H1 (cell line): ENCODE data around the gene KRT35. TPM values are rescaled to one million over a fixed set of nuclear protein-coding genes. Genes with fewer than 3 reads are reported as not detected.

Source experiments
- CTCF ChIA-PET: fragments of 300-600 bp; sonication (Branson Sonifier 250); formaldehyde crosslinking; loops from one replicate; lab custom pipeline; 2021; ENCODE audit not compliant: partially characterized antibody; lab: Charles Lee
- POLR2A ChIA-PET: fragments of 300-600 bp; sonication (Branson Sonifier 250); formaldehyde crosslinking; loops from one replicate; lab custom pipeline; 2021; ENCODE audit warnings: inconsistent platforms; ENCODE audit not compliant: partially characterized antibody; lab: Charles Lee
- DNase-seq, 2 experiments: peaks; one replicate each; pipeline versions ENCODE4 v3.0.0 to v3.0.0-alpha.2; 2010 to 2022; ENCODE audit warnings: low spot score in 2 of 2, low read depth in 1 of 2, mixed read lengths in 1 of 2
- FAIRE-seq: peaks from 2 replicates; lab custom pipeline; 2011; peaks lifted over from hg19 to GRCh38; lab: Jason Lieb, UNC
- H2AFZ ChIP-seq: 2 replicates; pipeline ENCODE4 v1.8.1; 2012; ENCODE audit warnings: low read length, inconsistent platforms
- H2AK5ac ChIP-seq: 2 replicates; pipeline ENCODE4 v1.6.1; 2013; ENCODE audit warnings: low read depth, low read length
- H2BK120ac ChIP-seq: replicated peaks from 2 replicates; pipeline ENCODE3; 2013; ENCODE audit warnings: low read depth, low read length, inconsistent platforms
- H2BK12ac ChIP-seq: 2 replicates; pipeline ENCODE4 v1.6.1; 2013; ENCODE audit warnings: low read depth, low read length
- H2BK15ac ChIP-seq: 2 replicates; pipeline ENCODE4 v1.6.1; 2013; ENCODE audit warnings: low read length
- H2BK20ac ChIP-seq: 2 replicates; pipeline ENCODE4 v1.6.1; 2013; ENCODE audit warnings: low read length
- H2BK5ac ChIP-seq: 2 replicates; pipeline ENCODE4 v1.6.1; 2013; ENCODE audit warnings: low read depth, low read length
- H3K14ac ChIP-seq: 2 replicates; pipeline ENCODE4 v1.6.1; 2013; ENCODE audit warnings: inconsistent platforms; ENCODE audit not compliant: insufficient read length
- H3K18ac ChIP-seq: 2 replicates; pipeline ENCODE4 v1.6.1; 2013; ENCODE audit warnings: low read length; ENCODE audit errors: extremely low read depth
- H3K23ac ChIP-seq: 2 replicates; pipeline ENCODE4 v1.6.1; 2013; ENCODE audit warnings: inconsistent platforms; ENCODE audit not compliant: insufficient read length
- H3K23me2 ChIP-seq: 2 replicates; pipeline ENCODE4 v1.6.1; 2013; ENCODE audit warnings: low read depth, low read length
- H3K27ac ChIP-seq: 2 replicates; pipeline ENCODE4 v1.6.1; 2011; ENCODE audit warnings: low read depth, low read length, inconsistent platforms
- H3K27me3 ChIP-seq, 4 experiments: replicated peaks in 1 of 4; 1 replicate in 1 of 4; 2 replicates in 3 of 4; pipeline versions ENCODE4 v1.6.1 to v1.8.1; 2011 to 2013; ENCODE audit warnings: low read length in 3 of 4, mild to moderate bottlenecking in 3 of 4, inconsistent platforms in 2 of 4, mixed read lengths in 2 of 4, moderate library complexity in 1 of 4; ENCODE audit not compliant: control insufficient read depth in 3 of 4, insufficient read depth in 3 of 4; ENCODE audit errors: extremely low read depth in 1 of 4
- H3K36me3 ChIP-seq, 4 experiments: 2 replicates each; pipeline versions ENCODE4 v1.6.1 to v1.8.1; 2011 to 2013; ENCODE audit warnings: mild to moderate bottlenecking in 4 of 4, low read length in 3 of 4, moderate library complexity in 2 of 4, control low read depth in 1 of 4, inconsistent platforms in 1 of 4; ENCODE audit not compliant: insufficient read depth in 4 of 4, control insufficient read depth in 2 of 4
- H3K4ac ChIP-seq: replicated peaks from 2 replicates; pipeline ENCODE3; 2013; ENCODE audit warnings: low read length, low read depth, mixed read lengths, inconsistent platforms; ENCODE audit not compliant: insufficient read length
- H3K4me1 ChIP-seq, 4 experiments: replicated peaks in 1 of 4; 1 replicate in 1 of 4; 2 replicates in 3 of 4; pipeline versions ENCODE4 v1.6.1 to v1.8.1; 2011 to 2013; ENCODE audit warnings: low read length in 3 of 4, inconsistent platforms in 2 of 4, mixed read lengths in 1 of 4; ENCODE audit not compliant: insufficient read depth in 4 of 4, control insufficient read depth in 3 of 4
- H3K4me2 ChIP-seq, 2 experiments: 2 replicates each; pipeline versions ENCODE4 v1.6.1 to v1.8.1; 2011 to 2013; ENCODE audit warnings: low read depth in 2 of 2, low read length in 2 of 2, control low read depth in 1 of 2, inconsistent platforms in 1 of 2, mild to moderate bottlenecking in 1 of 2; ENCODE audit not compliant: insufficient read depth in 1 of 2
- H3K4me3 ChIP-seq, 4 experiments: fragments of 200-600, 300-600 bp in 1 of 4; sonication (generic), shearing (Covaris generic), sonication (Bioruptor Twin) in 1 of 4; 2 replicates each; pipeline versions ENCODE4 v1.5.1 to v1.8.1; 2011 to 2016; ENCODE audit warnings: low read length in 4 of 4, low read depth in 3 of 4, control low read depth in 2 of 4, inconsistent platforms in 2 of 4, mild to moderate bottlenecking in 2 of 4, mixed read lengths in 1 of 4, moderate library complexity in 1 of 4; ENCODE audit not compliant: insufficient read depth in 2 of 4; ENCODE audit errors: extremely low read depth in 1 of 4
- H3K56ac ChIP-seq: replicated peaks from 2 replicates; pipeline ENCODE3; 2013; ENCODE audit warnings: low read depth, mild to moderate bottlenecking, mixed read lengths, low read length, inconsistent platforms; ENCODE audit not compliant: insufficient read length
- H3K79me1 ChIP-seq: 2 replicates; pipeline ENCODE4 v1.6.1; 2013; ENCODE audit warnings: low read depth, low read length, control low read depth
- H3K79me2 ChIP-seq, 2 experiments: 2 replicates each; pipeline versions ENCODE4 v1.6.1 to v1.8.1; 2012 to 2013; ENCODE audit warnings: low read length in 2 of 2, mild to moderate bottlenecking in 2 of 2, inconsistent platforms in 1 of 2; ENCODE audit not compliant: insufficient read depth in 2 of 2, control insufficient read depth in 1 of 2
- H3K9ac ChIP-seq, 4 experiments: replicated peaks in 1 of 4; 1 replicate in 1 of 4; 2 replicates in 3 of 4; pipeline versions ENCODE4 v1.6.1 to v1.8.1; 2011 to 2013; ENCODE audit warnings: low read depth in 3 of 4, low read length in 3 of 4, control low read depth in 2 of 4, mild to moderate bottlenecking in 2 of 4, moderate library complexity in 2 of 4, inconsistent platforms in 1 of 4; ENCODE audit errors: extremely low read depth in 1 of 4
- H3K9me3 ChIP-seq, 2 experiments: 2 replicates each; pipeline versions ENCODE4 v1.6.1 to v1.8.1; 2012 to 2013; ENCODE audit warnings: mild to moderate bottlenecking in 2 of 2, moderate library complexity in 2 of 2, control low read depth in 1 of 2, inconsistent platforms in 1 of 2, low read depth in 1 of 2, low read length in 1 of 2, mixed read lengths in 1 of 2; ENCODE audit not compliant: insufficient read depth in 2 of 2
- H4K20me1 ChIP-seq, 2 experiments: replicated peaks in 1 of 2; 2 replicates each; pipeline versions ENCODE3 to v1.8.1; 2011 to 2013; ENCODE audit warnings: inconsistent platforms in 2 of 2, low read length in 2 of 2, mild to moderate bottlenecking in 1 of 2; ENCODE audit not compliant: insufficient read depth in 2 of 2, control insufficient read depth in 1 of 2
- H4K5ac ChIP-seq: 2 replicates; pipeline ENCODE4 v1.6.1; 2013; ENCODE audit warnings: low read length, low read depth, mixed read lengths, inconsistent platforms; ENCODE audit not compliant: insufficient read length
- H4K8ac ChIP-seq: 2 replicates; pipeline ENCODE4 v1.8.0; 2013; ENCODE audit warnings: mild to moderate bottlenecking, moderate library complexity, low read length, inconsistent platforms; ENCODE audit not compliant: insufficient read depth; ENCODE audit errors: extremely low read depth
- H4K91ac ChIP-seq: replicated peaks from 2 replicates; pipeline ENCODE3; 2013; ENCODE audit warnings: low read length, mixed read lengths, inconsistent platforms; ENCODE audit not compliant: insufficient read length
- CTBP2 ChIP-seq: IDR thresholded peaks from 2 replicates; pipeline ENCODE4 v1.7.0; 2011; ENCODE audit warnings: borderline replicate concordance, mild to moderate bottlenecking, moderate library complexity, mixed read lengths, low read length; ENCODE audit not compliant: insufficient read depth, insufficient read length
- EP300 ChIP-seq, 2 experiments: IDR thresholded peaks; 1 replicate in 1 of 2; 2 replicates in 1 of 2; pipeline ENCODE4 v1.6.1; 2011 to 2012; ENCODE audit warnings: low read depth in 2 of 2, low read length in 2 of 2, mild to moderate bottlenecking in 2 of 2, borderline replicate concordance in 1 of 2, inconsistent platforms in 1 of 2, moderate library complexity in 1 of 2
- GABPA ChIP-seq: IDR thresholded peaks from 2 replicates; pipeline ENCODE4 v1.6.1; 2011; ENCODE audit warnings: mild to moderate bottlenecking, low read length, moderate library complexity, borderline replicate concordance; ENCODE audit not compliant: insufficient read depth
- SUZ12 ChIP-seq: fragments of 200-600 bp; sonication (generic); IDR thresholded peaks from 2 replicates; pipeline ENCODE4 v1.6.1; 2012; ENCODE audit warnings: mild to moderate bottlenecking, inconsistent platforms, low read length, moderate library complexity, mixed read lengths
- WGBS, 2 experiments: shearing (Covaris generic) in 1 of 2; methylation state at CpG; one replicate each; pipeline versions ENCODE4 v1.1.6 to v1.1.7; 2013 to 2015; ENCODE audit warnings: low lambda C conversion rate in 2 of 2, mixed read lengths in 2 of 2, inconsistent platforms in 1 of 2, low coverage in 1 of 2, missing lambda C conversion rate in 1 of 2; ENCODE audit not compliant: insufficient replicate concordance in 2 of 2, insufficient coverage in 1 of 2, insufficient read length in 1 of 2; ENCODE audit errors: extremely low coverage in 1 of 2, missing lambda C conversion rate in 1 of 2; 5-methylcytosine and 5-hydroxymethylcytosine counted together
- polyA plus RNA-seq, 7 experiments: library from polyadenylated mRNA; depleted of rRNA in 3 of 7; stranded (reverse) in 5 of 7; unstranded in 2 of 7; fragments of >200 nt in 5 of 7; fragments of 200-250 nt in 2 of 7; gene quantifications; 1 replicate in 5 of 7; 2 replicates in 1 of 7; 4 replicates in 1 of 7; pipeline versions ENCODE4 v1.2.1 to v1.2.3, GENCODE V29; 2011 to 2013; ENCODE audit warnings: missing spikeins in 2 of 7, mixed read lengths in 2 of 7
- total RNA-seq: library from RNA; stranded (reverse); fragmentation: NEBNext Ultra II Directional; extraction: Animal tissue kit (Norgen Biotek cat#: 25700); gene quantifications from 2 replicates; pipeline ENCODE4 v1.2.1, GENCODE V29; 2021

Gene KRT35
- total and polyA plus RNA-seq, 2 of the 8 experiments (the other 6 are each of a cell fraction or from before 2014, with no cell fraction given), result not detected

DNA sequence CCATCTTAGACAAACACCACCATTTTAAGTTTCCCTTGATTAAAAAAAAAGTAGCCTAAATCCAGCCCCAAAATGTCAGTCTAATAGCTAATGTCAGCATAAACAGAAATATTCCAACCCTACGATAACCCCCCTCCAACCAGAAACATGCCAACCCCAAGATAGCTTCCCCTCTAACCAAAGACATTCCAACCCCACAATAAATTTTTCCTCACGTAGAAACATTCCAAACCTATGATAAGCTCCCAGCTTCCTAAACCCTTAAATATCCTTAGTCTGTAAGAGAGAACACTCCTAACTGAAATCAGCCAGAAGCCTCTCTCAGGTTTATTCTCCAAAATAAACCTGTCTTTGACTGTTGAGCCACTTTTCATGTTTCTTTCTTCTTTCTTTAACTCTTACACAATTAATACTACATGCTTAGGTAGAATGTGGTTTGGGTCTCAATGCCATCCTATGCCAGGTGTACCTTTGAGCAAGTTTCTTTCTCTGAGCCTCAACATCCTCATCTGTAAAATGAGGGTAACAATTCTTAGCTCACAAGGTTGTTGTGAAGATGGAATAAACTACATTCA, 29.7 kb downstream of the KRT35 start:
- Histone ChIP-seq H4K5ac (no peak overlapping the region), H2BK12ac (no peak overlapping the region), H2BK15ac (no peak overlapping the region), H3K4ac (no peak overlapping the region), H3K9ac (no peak overlapping the region), H3K23me2 (no peaks in the 10 kb centered on the region; the same call in 1 of the 2 replicates), H3K27me3 (no peaks in the 10 kb centered on the region), H3K4me2 (no peak overlapping the region), H3K36me3 (no peaks in the 10 kb centered on the region), H2AFZ (no peak overlapping the region), H3K23ac (no peak overlapping the region), H3K4me3 (no peak overlapping the region), H2BK20ac (no peak overlapping the region), H3K18ac (no peak overlapping the region), H3K79me2 (no peaks in the 10 kb centered on the region), H2BK120ac (no peak overlapping the region), H3K79me1 (no peaks in the 10 kb centered on the region), H3K4me1 (no peaks in the 10 kb centered on the region; a peak in 1 of 7 replicates), H3K14ac (no peak overlapping the region), H3K27ac (no peak overlapping the region), H3K56ac (no peak overlapping the region), H3K9me3 (peaks cover 3 to 9% of the 10 kb centered on the region in 2 experiments; a peak in 2 of 4 replicates), H4K8ac (no peak overlapping the region), H2AK5ac (no peak overlapping the region), H4K91ac (no peak overlapping the region), H2BK5ac (no peak overlapping the region), H4K20me1 (no peaks in the 10 kb centered on the region)
- TF ChIP-seq CTBP2, result no peak
- no peak for TF ChIP-seq GABPA
- TF ChIP-seq SUZ12, result no peak
- TF ChIP-seq EP300 (IDR thresholded peaks at IDR 0.05; ENCODE audit: borderline replicate concordance in 1 of 2, low read depth in 2 of 2, low read length in 2 of 2), result no peak
- WGBS, 2 experiments, result 94% methylated on average over 2 of the region's 2 CpGs; no CpG with 5 or more reads in 1 of the 2 experiments
- DNase-seq, result no peak
- FAIRE-seq, result no peak
- POLR2A ChIA-PET, result no interaction called here
- CTCF ChIA-PET, result interaction anchor here (0.6 to 1.8 kb wide), 4 partner anchors 10 to 219 kb away, joined by 3 to 4 read pairs (median 3); partner anchors contain the start of gene KRT19
